Non-pigmented ciliary epithelial cell (primary cell): Measurements from ENCODE around the gene MATN4.

Experiments
- DNase-seq: peaks from one replicate; pipeline ENCODE4 v3.0.0-alpha.2; 2010; ENCODE audit warnings: low read depth

The MATN4 gene

GRCh38 chr20:45246109-45246508 is 62.0 kb downstream of the MATN4 start:
- no peak for DNase-seq
